Measurements from ENCODE around the gene ZFP14.
A peak's percentile ranks its signal among the peaks of the same experiment; 100 is the strongest.
"Not testable (repeated sequence)": the region's sequence is repeated elsewhere in the genome, so short reads cannot be mapped to it uniquely, and the experiment has no call there.

Gene ZFP14

GRCh38 chr19:36340786-36341372 is 38.1 kb downstream of the ZFP14 start:
- H3K4me3 ChIP-seq (ENCODE audit: low read depth, low read length), result no peak overlapping the region

GRCh38 chr19:36331353-36332228 is 47.4 kb downstream of the ZFP14 start:
- H3K4me3 ChIP-seq (ENCODE audit: low read depth, low read length), result peak overlapping the region; percentile 97
- DNase-seq (ENCODE audit: low read depth), result peak; percentile 84

More at GRCh38 chr19:36340786-36341372, 38.1 kb downstream of the ZFP14 start:
- DNase-seq (ENCODE audit: low read depth), result no peak

- no peak for DNase-seq (ENCODE audit: low read depth)
- no peak overlapping the region for H3K4me3 ChIP-seq (ENCODE audit: low read depth, low read length)
Measured at GRCh38 chr19:36330216-36330615, 48.8 kb downstream of the ZFP14 start.

GRCh38 chr19:36329534-36329933 is 49.5 kb downstream of the ZFP14 start:
- not testable (repeated sequence) for H3K4me3 ChIP-seq (ENCODE audit: low read depth, low read length); DNase-seq (ENCODE audit: low read depth)

- DNase-seq (ENCODE audit: low read depth); H3K4me3 ChIP-seq (ENCODE audit: low read depth, low read length): not testable (repeated sequence)
Measured at GRCh38 chr19:36326649-36327048, 52.4 kb downstream of the ZFP14 start.

GRCh38 chr19:36315164-36315563 is 63.8 kb downstream of the ZFP14 start:
- DNase-seq (ENCODE audit: low read depth); H3K4me3 ChIP-seq (ENCODE audit: low read depth, low read length): not testable (repeated sequence)

GRCh38 chr19:36314053-36314452 is 64.9 kb downstream of the ZFP14 start:
- DNase-seq (ENCODE audit: low read depth); H3K4me3 ChIP-seq (ENCODE audit: low read depth, low read length): not testable (repeated sequence)

- DNase-seq (ENCODE audit: low read depth); H3K4me3 ChIP-seq (ENCODE audit: low read depth, low read length): not testable (repeated sequence)
Measured at GRCh38 chr19:36311098-36311760, 67.8 kb downstream of the ZFP14 start.

- DNase-seq (ENCODE audit: low read depth); H3K4me3 ChIP-seq (ENCODE audit: low read depth, low read length): not testable (repeated sequence)
Measured at GRCh38 chr19:36310416-36310990, 68.5 kb downstream of the ZFP14 start.

- H3K4me3 ChIP-seq (ENCODE audit: low read depth, low read length), result peak overlapping the region; percentile 22
- not testable (repeated sequence) for DNase-seq (ENCODE audit: low read depth)
Measured at GRCh38 chr19:36309759-36310158, 69.2 kb downstream of the ZFP14 start.

- H3K4me3 ChIP-seq (ENCODE audit: low read depth, low read length); DNase-seq (ENCODE audit: low read depth): not testable (repeated sequence)
Measured at GRCh38 chr19:36309309-36309708, 69.7 kb downstream of the ZFP14 start.

- not testable (repeated sequence) for DNase-seq (ENCODE audit: low read depth); H3K4me3 ChIP-seq (ENCODE audit: low read depth, low read length)
Measured at GRCh38 chr19:36292317-36292716, 86.7 kb downstream of the ZFP14 start.

Data from skeletal muscle cell (primary cell).